ENCODE data around the gene MAP4K4.

The MAP4K4 gene

GRCh38 chr2:101895819-101896322, 198.4 kb downstream of the MAP4K4 start:
- no peak overlapping the region for H3K4ac ChIP-seq (ENCODE audit: low read depth, low read length)
- no peak overlapping the region for H3K23ac ChIP-seq (ENCODE audit: low read length)
- H3K27ac ChIP-seq (ENCODE audit: low read depth, low read length), result no peak overlapping the region
- DNase-seq, result no peak
- H3K9ac ChIP-seq (ENCODE audit: low read length), result no peak overlapping the region
- peaks cover 2% of the 10 kb centered on the region for H3K4me1 ChIP-seq (ENCODE audit: control insufficient read depth, low read depth, low read length)
- H2AK5ac ChIP-seq (ENCODE audit: low read length), result no peak overlapping the region
- H3K27me3 ChIP-seq (ENCODE audit: insufficient read depth, low read length, poor library complexity), result no peaks in the 10 kb centered on the region
- no CpG with 5 or more reads among the region's 2 CpGs for WGBS (ENCODE audit: extremely low coverage, insufficient coverage, low lambda C conversion rate)
- H3K56ac ChIP-seq (ENCODE audit: low read length), result no peak overlapping the region
- H3K79me2 ChIP-seq (ENCODE audit: control insufficient read depth, insufficient read depth, low read length), result no peaks in the 10 kb centered on the region
- no peak overlapping the region for H3K4me2 ChIP-seq (ENCODE audit: low read length)
- H2BK5ac ChIP-seq (ENCODE audit: low read length), result no peak overlapping the region
- H4K5ac ChIP-seq (ENCODE audit: low read length), result no peak overlapping the region
- H3K18ac ChIP-seq (ENCODE audit: low read length), result no peak overlapping the region
- H2BK15ac ChIP-seq (replicated peaks; ENCODE audit: low read depth), result no peak overlapping the region
- H4K8ac ChIP-seq (ENCODE audit: low read depth, low read length), result no peak overlapping the region
- H3K36me3 ChIP-seq (ENCODE audit: control insufficient read depth, insufficient read depth, low read length), result no peaks in the 10 kb centered on the region
- no peak overlapping the region for H3K4me3 ChIP-seq (ENCODE audit: low read length)
- no peaks in the 10 kb centered on the region for H3K79me1 ChIP-seq (ENCODE audit: low read length)
- H2BK120ac ChIP-seq (ENCODE audit: low read depth, low read length), result no peak overlapping the region

DNA sequence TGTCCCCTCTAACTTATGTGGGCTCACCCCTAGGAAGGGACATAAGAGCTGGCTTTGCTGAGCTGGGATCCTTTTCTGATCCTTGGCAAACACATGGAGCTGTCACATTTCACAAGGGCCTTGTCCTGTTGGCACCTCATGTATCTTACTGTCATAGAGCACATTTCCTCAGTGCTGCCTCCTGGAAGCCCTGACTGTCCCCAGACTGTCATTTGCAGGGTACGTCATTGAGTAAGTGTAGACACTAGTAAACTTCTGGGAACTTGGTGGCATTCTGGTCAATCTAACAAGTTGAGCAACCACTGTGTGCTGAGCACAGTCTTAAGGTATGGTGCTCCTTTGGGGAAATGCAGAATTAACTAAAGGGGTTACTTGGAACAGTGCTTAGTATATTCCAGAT, 199.8 kb downstream of the MAP4K4 start:
- no peak overlapping the region for H2BK5ac ChIP-seq (ENCODE audit: low read length)
- H2BK15ac ChIP-seq (replicated peaks; ENCODE audit: low read depth), result no peak overlapping the region
- H3K4me2 ChIP-seq (ENCODE audit: low read length), result no peak overlapping the region
- H3K4me3 ChIP-seq (ENCODE audit: low read length), result no peak overlapping the region
- H3K23ac ChIP-seq (ENCODE audit: low read length), result no peak overlapping the region
- no peak overlapping the region for H3K9ac ChIP-seq (ENCODE audit: low read length)
- no peaks in the 10 kb centered on the region for H3K79me2 ChIP-seq (ENCODE audit: control insufficient read depth, insufficient read depth, low read length)
- WGBS (ENCODE audit: extremely low coverage, insufficient coverage, low lambda C conversion rate), result no CpG with 5 or more reads among the region's 1 CpG
- peaks cover 2% of the 10 kb centered on the region for H3K4me1 ChIP-seq (ENCODE audit: control insufficient read depth, low read depth, low read length)
- no peak overlapping the region for H4K5ac ChIP-seq (ENCODE audit: low read length)
- no peak overlapping the region for H3K27ac ChIP-seq (ENCODE audit: low read depth, low read length)
- H2AK5ac ChIP-seq (ENCODE audit: low read length), result no peak overlapping the region
- no peak overlapping the region for H4K8ac ChIP-seq (ENCODE audit: low read depth, low read length)
- no peaks in the 10 kb centered on the region for H3K79me1 ChIP-seq (ENCODE audit: low read length)
- H3K4ac ChIP-seq (ENCODE audit: low read depth, low read length), result no peak overlapping the region
- H3K56ac ChIP-seq (ENCODE audit: low read length), result no peak overlapping the region
- no peak overlapping the region for H3K18ac ChIP-seq (ENCODE audit: low read length)
- H3K36me3 ChIP-seq (ENCODE audit: control insufficient read depth, insufficient read depth, low read length), result no peaks in the 10 kb centered on the region
- DNase-seq, result no peak
- no peak overlapping the region for H2BK120ac ChIP-seq (ENCODE audit: low read depth, low read length)
- no peaks in the 10 kb centered on the region for H3K27me3 ChIP-seq (ENCODE audit: insufficient read depth, low read length, poor library complexity)

GRCh38 chr2:101899265-101899664, 201.8 kb downstream of the MAP4K4 start:
- Histone ChIP-seq H3K27me3 (ENCODE audit: insufficient read depth, low read length, poor library complexity) (no peaks in the 10 kb centered on the region), H4K5ac (ENCODE audit: low read length) (no peak overlapping the region), H3K23ac (ENCODE audit: low read length) (no peak overlapping the region), H3K4me1 (ENCODE audit: control insufficient read depth, low read depth, low read length) (no peaks in the 10 kb centered on the region), H3K79me1 (ENCODE audit: low read length) (no peaks in the 10 kb centered on the region), H2BK120ac (ENCODE audit: low read depth, low read length) (no peak overlapping the region), H2BK5ac (ENCODE audit: low read length) (no peak overlapping the region), H3K9ac (ENCODE audit: low read length) (no peak overlapping the region), H3K18ac (ENCODE audit: low read length) (no peak overlapping the region), H3K36me3 (ENCODE audit: control insufficient read depth, insufficient read depth, low read length) (no peaks in the 10 kb centered on the region), H2AK5ac (ENCODE audit: low read length) (no peak overlapping the region), H3K56ac (ENCODE audit: low read length) (no peak overlapping the region), H3K79me2 (ENCODE audit: control insufficient read depth, insufficient read depth, low read length) (no peaks in the 10 kb centered on the region), H3K4me2 (ENCODE audit: low read length) (no peak overlapping the region), H3K4me3 (ENCODE audit: low read length) (no peak overlapping the region), H2BK15ac (replicated peaks; ENCODE audit: low read depth) (no peak overlapping the region), H4K8ac (ENCODE audit: low read depth, low read length) (no peak overlapping the region), H3K4ac (ENCODE audit: low read depth, low read length) (no peak overlapping the region), H3K27ac (ENCODE audit: low read depth, low read length) (no peak overlapping the region)
- no peak for DNase-seq

- Histone ChIP-seq H4K8ac (ENCODE audit: low read depth, low read length) (no peak overlapping the region), H2BK15ac (replicated peaks; ENCODE audit: low read depth) (no peak overlapping the region), H3K56ac (ENCODE audit: low read length) (no peak overlapping the region), H3K4me1 (ENCODE audit: control insufficient read depth, low read depth, low read length) (no peaks in the 10 kb centered on the region), H3K36me3 (ENCODE audit: control insufficient read depth, insufficient read depth, low read length) (no peaks in the 10 kb centered on the region), H3K27ac (ENCODE audit: low read depth, low read length) (no peak overlapping the region), H3K27me3 (ENCODE audit: insufficient read depth, low read length, poor library complexity) (no peaks in the 10 kb centered on the region), H2AK5ac (ENCODE audit: low read length) (no peak overlapping the region), H3K4me3 (ENCODE audit: low read length) (no peak overlapping the region), H3K4ac (ENCODE audit: low read depth, low read length) (no peak overlapping the region), H2BK5ac (ENCODE audit: low read length) (no peak overlapping the region), H3K4me2 (ENCODE audit: low read length) (no peak overlapping the region), H3K79me2 (ENCODE audit: control insufficient read depth, insufficient read depth, low read length) (no peaks in the 10 kb centered on the region), H3K9ac (ENCODE audit: low read length) (no peak overlapping the region), H3K79me1 (ENCODE audit: low read length) (no peaks in the 10 kb centered on the region), H2BK120ac (ENCODE audit: low read depth, low read length) (no peak overlapping the region), H3K23ac (ENCODE audit: low read length) (no peak overlapping the region), H3K18ac (ENCODE audit: low read length) (no peak overlapping the region), H4K5ac (ENCODE audit: low read length) (no peak overlapping the region)
- no peak for DNase-seq
- no CpG with 5 or more reads among the region's 1 CpG for WGBS (ENCODE audit: extremely low coverage, insufficient coverage, low lambda C conversion rate)
Observed at GRCh38 chr2:101899871-101900270, 202.4 kb downstream of the MAP4K4 start.

DNA sequence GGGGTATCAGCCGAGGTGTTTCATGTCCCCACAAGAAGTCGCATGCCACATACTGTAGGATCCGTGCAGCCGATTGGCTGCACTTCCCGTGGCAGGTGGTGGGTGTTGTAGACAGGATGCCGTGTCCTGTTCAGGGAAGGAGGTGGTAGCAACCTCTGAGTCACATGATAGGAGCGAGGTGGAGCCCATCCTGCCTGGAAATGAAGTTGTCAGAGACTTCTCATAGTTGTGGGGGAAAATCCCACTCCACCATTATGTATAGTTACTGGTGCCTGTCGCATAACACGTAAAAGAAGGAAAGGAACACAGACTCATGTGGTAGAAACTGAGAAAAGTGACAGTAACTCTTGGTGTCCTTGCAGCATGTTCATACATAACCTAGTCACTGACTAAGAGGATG, 202.9 kb downstream of the MAP4K4 start:
- Histone ChIP-seq H4K8ac (ENCODE audit: low read depth, low read length) (no peak overlapping the region), H3K79me2 (ENCODE audit: control insufficient read depth, insufficient read depth, low read length) (no peaks in the 10 kb centered on the region), H2BK5ac (ENCODE audit: low read length) (no peak overlapping the region), H2BK15ac (replicated peaks; ENCODE audit: low read depth) (no peak overlapping the region), H3K4me1 (ENCODE audit: control insufficient read depth, low read depth, low read length) (no peaks in the 10 kb centered on the region), H3K4me2 (ENCODE audit: low read length) (no peak overlapping the region), H3K23ac (ENCODE audit: low read length) (no peak overlapping the region), H3K4ac (ENCODE audit: low read depth, low read length) (no peak overlapping the region), H3K9ac (ENCODE audit: low read length) (no peak overlapping the region), H2BK120ac (ENCODE audit: low read depth, low read length) (no peak overlapping the region), H3K27ac (ENCODE audit: low read depth, low read length) (no peak overlapping the region), H3K36me3 (ENCODE audit: control insufficient read depth, insufficient read depth, low read length) (no peaks in the 10 kb centered on the region), H4K5ac (ENCODE audit: low read length) (no peak overlapping the region), H3K27me3 (ENCODE audit: insufficient read depth, low read length, poor library complexity) (no peaks in the 10 kb centered on the region), H2AK5ac (ENCODE audit: low read length) (no peak overlapping the region), H3K79me1 (ENCODE audit: low read length) (no peaks in the 10 kb centered on the region), H3K4me3 (ENCODE audit: low read length) (no peak overlapping the region), H3K56ac (ENCODE audit: low read length) (no peak overlapping the region), H3K18ac (ENCODE audit: low read length) (no peak overlapping the region)
- DNase-seq, result no peak
- no CpG with 5 or more reads among the region's 9 CpGs for WGBS (ENCODE audit: extremely low coverage, insufficient coverage, low lambda C conversion rate)

DNA sequence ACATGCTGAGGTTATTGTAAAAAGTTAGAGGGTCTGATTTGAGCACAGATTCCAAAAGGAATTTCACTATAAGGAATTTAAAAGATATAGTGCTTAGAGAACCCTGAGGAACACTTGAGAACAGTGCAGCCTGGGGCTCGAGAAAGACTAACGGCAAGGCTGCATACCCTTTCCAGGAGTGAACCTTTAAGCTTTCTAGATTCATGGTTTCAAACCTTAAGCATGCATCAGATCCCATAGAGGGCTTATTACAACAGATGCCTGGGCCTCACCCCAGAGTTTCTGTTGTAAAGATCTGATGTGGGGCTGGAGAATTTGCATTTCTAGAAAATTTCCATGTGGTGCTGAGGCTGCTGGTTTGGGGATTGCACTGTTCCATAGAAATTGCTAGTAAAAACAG, 203.7 kb downstream of the MAP4K4 start:
- Histone ChIP-seq H3K4me2 (ENCODE audit: low read length) (no peak overlapping the region), H3K9ac (ENCODE audit: low read length) (no peak overlapping the region), H3K27me3 (ENCODE audit: insufficient read depth, low read length, poor library complexity) (no peaks in the 10 kb centered on the region), H2BK120ac (ENCODE audit: low read depth, low read length) (no peak overlapping the region), H3K79me2 (ENCODE audit: control insufficient read depth, insufficient read depth, low read length) (no peaks in the 10 kb centered on the region), H3K18ac (ENCODE audit: low read length) (no peak overlapping the region), H4K8ac (ENCODE audit: low read depth, low read length) (no peak overlapping the region), H2BK15ac (replicated peaks; ENCODE audit: low read depth) (no peak overlapping the region), H2AK5ac (ENCODE audit: low read length) (no peak overlapping the region), H3K23ac (ENCODE audit: low read length) (no peak overlapping the region), H3K4ac (ENCODE audit: low read depth, low read length) (no peak overlapping the region), H3K4me1 (ENCODE audit: control insufficient read depth, low read depth, low read length) (no peaks in the 10 kb centered on the region), H3K79me1 (ENCODE audit: low read length) (no peaks in the 10 kb centered on the region), H3K4me3 (ENCODE audit: low read length) (no peak overlapping the region), H3K36me3 (ENCODE audit: control insufficient read depth, insufficient read depth, low read length) (no peaks in the 10 kb centered on the region), H2BK5ac (ENCODE audit: low read length) (no peak overlapping the region), H3K56ac (ENCODE audit: low read length) (no peak overlapping the region), H3K27ac (ENCODE audit: low read depth, low read length) (no peak overlapping the region), H4K5ac (ENCODE audit: low read length) (no peak overlapping the region)
- no CpG with 5 or more reads among the region's 2 CpGs for WGBS (ENCODE audit: extremely low coverage, insufficient coverage, low lambda C conversion rate)
- no peak for DNase-seq
